Body of pancreas (tissue), 4 donors: ENCODE data around the gene TSPOAP1.
"Not testable (repeated sequence)": the region's sequence is repeated elsewhere in the genome, so short reads cannot be mapped to it uniquely, and the experiment has no call there.

ENCODE experiments used
- POLR2A ChIP-seq, 3 donors: fragments of 450-650 bp; IDR thresholded peaks; one replicate each; pipeline ENCODE4 v1.6.1; 2016; ENCODE audit warnings: antibody characterized with exemption in 3 of 3, mild to moderate bottlenecking in 2 of 3
- TF ChIP-seq, protein P1 (sequence below), 7 experiments: fragments of 450-650 bp in 4 of 7; fragments of 200-600 bp in 3 of 7; sonication (generic) in 3 of 7; IDR thresholded peaks; one replicate each; pipeline ENCODE4 v1.5.1; 2016 to 2019; ENCODE audit warnings: antibody characterized with exemption in 7 of 7

GRCh38 chr17:58341136-58341860 lies 12.7 kb upstream of the TSPOAP1 start:
- TF ChIP-seq, protein P1, sequence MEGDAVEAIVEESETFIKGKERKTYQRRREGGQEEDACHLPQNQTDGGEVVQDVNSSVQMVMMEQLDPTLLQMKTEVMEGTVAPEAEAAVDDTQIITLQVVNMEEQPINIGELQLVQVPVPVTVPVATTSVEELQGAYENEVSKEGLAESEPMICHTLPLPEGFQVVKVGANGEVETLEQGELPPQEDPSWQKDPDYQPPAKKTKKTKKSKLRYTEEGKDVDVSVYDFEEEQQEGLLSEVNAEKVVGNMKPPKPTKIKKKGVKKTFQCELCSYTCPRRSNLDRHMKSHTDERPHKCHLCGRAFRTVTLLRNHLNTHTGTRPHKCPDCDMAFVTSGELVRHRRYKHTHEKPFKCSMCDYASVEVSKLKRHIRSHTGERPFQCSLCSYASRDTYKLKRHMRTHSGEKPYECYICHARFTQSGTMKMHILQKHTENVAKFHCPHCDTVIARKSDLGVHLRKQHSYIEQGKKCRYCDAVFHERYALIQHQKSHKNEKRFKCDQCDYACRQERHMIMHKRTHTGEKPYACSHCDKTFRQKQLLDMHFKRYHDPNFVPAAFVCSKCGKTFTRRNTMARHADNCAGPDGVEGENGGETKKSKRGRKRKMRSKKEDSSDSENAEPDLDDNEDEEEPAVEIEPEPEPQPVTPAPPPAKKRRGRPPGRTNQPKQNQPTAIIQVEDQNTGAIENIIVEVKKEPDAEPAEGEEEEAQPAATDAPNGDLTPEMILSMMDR (IDR thresholded peaks at IDR 0.05): not testable (repeated sequence)
- TF ChIP-seq POLR2A (IDR thresholded peaks at IDR 0.05): not testable (repeated sequence)
